ENCODE results near the gene RFWD3.

DNA sequence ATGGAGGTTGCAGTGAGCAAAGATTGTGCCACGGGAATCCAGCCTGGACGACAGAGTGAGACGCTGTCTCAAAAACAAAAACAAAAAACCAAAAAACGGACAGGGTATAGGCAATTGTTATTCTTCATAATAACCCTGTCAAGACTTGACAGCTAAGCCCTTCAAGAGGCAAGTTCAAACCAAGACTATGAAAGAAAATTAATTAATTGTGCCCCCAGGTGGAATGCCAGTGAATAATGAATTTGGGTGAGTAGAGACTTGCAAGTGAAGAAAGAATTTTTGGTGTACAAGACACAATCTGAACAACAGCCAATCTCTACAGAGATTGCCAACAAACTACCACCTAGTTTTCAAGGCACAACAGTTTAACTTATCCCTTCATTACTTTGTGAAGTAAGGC, 6.3 kb downstream of the RFWD3 start:
- TF ChIP-seq, protein P1, sequence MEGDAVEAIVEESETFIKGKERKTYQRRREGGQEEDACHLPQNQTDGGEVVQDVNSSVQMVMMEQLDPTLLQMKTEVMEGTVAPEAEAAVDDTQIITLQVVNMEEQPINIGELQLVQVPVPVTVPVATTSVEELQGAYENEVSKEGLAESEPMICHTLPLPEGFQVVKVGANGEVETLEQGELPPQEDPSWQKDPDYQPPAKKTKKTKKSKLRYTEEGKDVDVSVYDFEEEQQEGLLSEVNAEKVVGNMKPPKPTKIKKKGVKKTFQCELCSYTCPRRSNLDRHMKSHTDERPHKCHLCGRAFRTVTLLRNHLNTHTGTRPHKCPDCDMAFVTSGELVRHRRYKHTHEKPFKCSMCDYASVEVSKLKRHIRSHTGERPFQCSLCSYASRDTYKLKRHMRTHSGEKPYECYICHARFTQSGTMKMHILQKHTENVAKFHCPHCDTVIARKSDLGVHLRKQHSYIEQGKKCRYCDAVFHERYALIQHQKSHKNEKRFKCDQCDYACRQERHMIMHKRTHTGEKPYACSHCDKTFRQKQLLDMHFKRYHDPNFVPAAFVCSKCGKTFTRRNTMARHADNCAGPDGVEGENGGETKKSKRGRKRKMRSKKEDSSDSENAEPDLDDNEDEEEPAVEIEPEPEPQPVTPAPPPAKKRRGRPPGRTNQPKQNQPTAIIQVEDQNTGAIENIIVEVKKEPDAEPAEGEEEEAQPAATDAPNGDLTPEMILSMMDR (conservative IDR thresholded peaks at IDR 0.05; ENCODE audit: low read depth, low read length) = no peak
- TF ChIP-seq MAFK (IDR thresholded peaks at IDR 0.05; ENCODE audit: low read depth, low read length) (no peak), RAD21 (IDR thresholded peaks at IDR 0.05; ENCODE audit: low read length) (no peak), FOS (IDR thresholded peaks at IDR 0.05; ENCODE audit: low read depth, low read length) (no peak), POLR2A (IDR thresholded peaks at IDR 0.05; ENCODE audit: low read depth, low read length) (no peak), MXI1 (IDR thresholded peaks at IDR 0.05; ENCODE audit: borderline replicate concordance, low read depth, low read length) (no peak), CHD1 (IDR thresholded peaks at IDR 0.05; ENCODE audit: low read depth, low read length) (no peak), RFX5 (IDR thresholded peaks at IDR 0.05; ENCODE audit: low read depth, low read length) (no peak)
- TF ChIP-seq, protein P2, sequence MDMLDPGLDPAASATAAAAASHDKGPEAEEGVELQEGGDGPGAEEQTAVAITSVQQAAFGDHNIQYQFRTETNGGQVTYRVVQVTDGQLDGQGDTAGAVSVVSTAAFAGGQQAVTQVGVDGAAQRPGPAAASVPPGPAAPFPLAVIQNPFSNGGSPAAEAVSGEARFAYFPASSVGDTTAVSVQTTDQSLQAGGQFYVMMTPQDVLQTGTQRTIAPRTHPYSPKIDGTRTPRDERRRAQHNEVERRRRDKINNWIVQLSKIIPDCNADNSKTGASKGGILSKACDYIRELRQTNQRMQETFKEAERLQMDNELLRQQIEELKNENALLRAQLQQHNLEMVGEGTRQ (IDR thresholded peaks at IDR 0.05; ENCODE audit: low read depth, low read length) = no peak

All from IMR-90 (cell line).